ENCODE measurements around the gene AGBL5.

The AGBL5 gene, protein sequence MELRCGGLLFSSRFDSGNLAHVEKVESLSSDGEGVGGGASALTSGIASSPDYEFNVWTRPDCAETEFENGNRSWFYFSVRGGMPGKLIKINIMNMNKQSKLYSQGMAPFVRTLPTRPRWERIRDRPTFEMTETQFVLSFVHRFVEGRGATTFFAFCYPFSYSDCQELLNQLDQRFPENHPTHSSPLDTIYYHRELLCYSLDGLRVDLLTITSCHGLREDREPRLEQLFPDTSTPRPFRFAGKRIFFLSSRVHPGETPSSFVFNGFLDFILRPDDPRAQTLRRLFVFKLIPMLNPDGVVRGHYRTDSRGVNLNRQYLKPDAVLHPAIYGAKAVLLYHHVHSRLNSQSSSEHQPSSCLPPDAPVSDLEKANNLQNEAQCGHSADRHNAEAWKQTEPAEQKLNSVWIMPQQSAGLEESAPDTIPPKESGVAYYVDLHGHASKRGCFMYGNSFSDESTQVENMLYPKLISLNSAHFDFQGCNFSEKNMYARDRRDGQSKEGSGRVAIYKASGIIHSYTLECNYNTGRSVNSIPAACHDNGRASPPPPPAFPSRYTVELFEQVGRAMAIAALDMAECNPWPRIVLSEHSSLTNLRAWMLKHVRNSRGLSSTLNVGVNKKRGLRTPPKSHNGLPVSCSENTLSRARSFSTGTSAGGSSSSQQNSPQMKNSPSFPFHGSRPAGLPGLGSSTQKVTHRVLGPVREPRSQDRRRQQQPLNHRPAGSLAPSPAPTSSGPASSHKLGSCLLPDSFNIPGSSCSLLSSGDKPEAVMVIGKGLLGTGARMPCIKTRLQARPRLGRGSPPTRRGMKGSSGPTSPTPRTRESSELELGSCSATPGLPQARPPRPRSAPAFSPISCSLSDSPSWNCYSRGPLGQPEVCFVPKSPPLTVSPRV

DNA sequence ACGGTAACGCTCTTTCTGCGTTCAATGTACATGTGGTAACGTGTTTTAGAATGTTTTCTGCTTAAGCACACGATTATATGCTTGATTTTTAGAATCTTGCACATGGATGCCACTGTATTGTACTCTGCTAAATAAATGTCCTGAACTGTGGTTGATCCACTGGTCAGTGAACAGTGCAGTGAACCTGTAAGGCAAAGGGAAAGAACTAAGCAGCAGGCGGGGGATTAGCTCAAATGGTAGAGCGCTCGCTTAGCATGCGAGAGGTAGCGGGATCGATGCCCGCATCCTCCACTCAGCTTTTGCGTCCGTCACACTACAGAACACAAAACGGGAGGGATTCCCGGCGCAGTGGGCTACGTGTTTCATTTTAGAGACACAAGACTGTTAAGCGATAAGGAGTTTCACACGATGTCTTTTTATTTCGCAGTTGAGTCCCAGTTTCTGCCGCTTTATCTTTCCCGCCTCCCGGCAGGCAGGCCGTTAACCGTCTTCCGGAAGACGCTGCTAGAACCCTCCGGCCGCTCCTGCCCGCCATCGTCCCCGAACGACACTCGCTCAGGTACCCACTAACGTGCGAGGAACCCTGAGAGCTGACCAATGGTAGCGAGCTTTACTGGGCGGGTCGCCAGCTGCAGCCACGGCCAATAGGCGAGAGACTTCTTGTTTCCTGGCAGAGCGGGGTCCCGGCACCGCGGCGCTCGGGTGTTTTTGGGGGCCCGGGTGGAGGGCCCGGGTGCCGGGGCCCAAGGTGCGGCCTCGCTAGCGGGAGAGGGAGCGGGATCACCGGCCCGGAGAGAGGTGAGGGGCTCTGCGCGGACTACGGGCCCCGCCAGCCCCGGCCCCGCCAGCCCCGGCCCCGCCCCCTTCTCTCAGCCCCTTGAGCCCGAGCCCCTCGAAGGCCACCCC is at the start of gene AGBL5:
TSS of gene AGBL5 (plus strand) at position 673 of the 906 bp plus-strand sequence. CDS start 1,291 bp downstream, outside the sequence.
- peak within 1 kb of the TSS; percentile 65 to 92 (median 84) for H3K27ac ChIP-seq
- H3K4me3 ChIP-seq = peak within 1 kb of the TSS; percentile 65 to 96 (median 84)

DNA sequence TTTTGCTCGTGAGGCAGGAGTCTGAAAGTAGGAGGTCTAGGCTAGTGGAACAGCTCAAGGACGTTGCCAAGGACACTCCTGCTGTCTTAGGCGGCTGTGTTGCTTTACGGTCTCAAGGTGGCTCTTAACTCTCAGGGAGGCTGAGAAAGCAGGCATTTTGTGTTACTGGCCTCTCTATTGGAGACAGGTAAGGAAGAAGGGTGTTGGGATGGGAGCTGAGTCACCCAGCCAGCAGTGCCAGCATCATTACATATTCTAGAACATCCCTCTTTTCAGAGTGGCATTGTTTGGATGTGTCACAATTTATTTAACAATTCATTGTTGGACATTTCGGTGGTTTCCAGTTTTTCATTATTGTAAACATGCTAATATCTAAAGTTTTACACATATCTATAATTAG is 49.5 kb upstream of the AGBL5 start:
- Histone ChIP-seq H3K4me3 (no peak overlapping the region), H3K27ac (no peak overlapping the region)

DNA sequence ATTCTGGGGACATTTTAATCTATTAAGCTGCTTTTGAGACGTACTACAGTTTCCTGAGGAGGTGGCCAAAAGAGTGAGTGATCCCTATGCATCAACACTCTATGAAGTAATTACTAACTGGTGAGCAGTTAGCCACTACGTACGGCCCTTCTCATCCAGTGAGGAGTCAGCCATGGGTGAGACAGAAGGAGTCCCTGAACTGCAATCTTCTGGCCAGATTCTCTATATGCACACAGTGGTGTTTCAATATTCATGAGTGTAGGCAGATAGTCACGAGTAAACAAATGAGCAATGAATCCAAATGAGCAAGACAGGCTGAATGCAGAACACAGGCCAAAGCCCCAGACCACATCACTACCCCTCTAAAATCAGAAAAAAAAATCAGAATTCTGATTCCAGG is 48.5 kb upstream of the AGBL5 start:
- no peak overlapping the region for H3K27ac ChIP-seq

DNA sequence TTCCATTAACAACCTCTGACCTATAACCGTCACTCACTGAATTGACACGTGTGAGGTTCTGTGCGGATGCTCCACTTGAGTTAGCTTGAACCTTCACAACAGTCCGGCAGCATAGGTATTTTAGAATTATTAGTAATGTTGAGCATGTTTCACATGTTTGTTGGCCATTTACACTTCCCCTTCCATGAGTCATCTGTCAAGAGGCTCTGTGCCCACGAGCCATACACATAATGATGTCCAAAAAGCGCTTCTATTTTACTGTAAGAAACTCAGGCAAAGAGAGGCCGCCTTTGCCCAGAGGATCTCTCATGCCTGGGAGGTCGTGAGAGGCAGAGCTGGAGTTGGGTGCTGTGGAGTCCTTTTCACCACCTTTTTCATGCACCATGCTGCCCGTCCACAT is 47.6 kb upstream of the AGBL5 start:
- no peak overlapping the region for H3K4me3 ChIP-seq
- no peak overlapping the region for H3K27ac ChIP-seq

More for the DNA sequence above, 48.5 kb upstream of the AGBL5 start:
- no peak overlapping the region for H3K4me3 ChIP-seq

DNA sequence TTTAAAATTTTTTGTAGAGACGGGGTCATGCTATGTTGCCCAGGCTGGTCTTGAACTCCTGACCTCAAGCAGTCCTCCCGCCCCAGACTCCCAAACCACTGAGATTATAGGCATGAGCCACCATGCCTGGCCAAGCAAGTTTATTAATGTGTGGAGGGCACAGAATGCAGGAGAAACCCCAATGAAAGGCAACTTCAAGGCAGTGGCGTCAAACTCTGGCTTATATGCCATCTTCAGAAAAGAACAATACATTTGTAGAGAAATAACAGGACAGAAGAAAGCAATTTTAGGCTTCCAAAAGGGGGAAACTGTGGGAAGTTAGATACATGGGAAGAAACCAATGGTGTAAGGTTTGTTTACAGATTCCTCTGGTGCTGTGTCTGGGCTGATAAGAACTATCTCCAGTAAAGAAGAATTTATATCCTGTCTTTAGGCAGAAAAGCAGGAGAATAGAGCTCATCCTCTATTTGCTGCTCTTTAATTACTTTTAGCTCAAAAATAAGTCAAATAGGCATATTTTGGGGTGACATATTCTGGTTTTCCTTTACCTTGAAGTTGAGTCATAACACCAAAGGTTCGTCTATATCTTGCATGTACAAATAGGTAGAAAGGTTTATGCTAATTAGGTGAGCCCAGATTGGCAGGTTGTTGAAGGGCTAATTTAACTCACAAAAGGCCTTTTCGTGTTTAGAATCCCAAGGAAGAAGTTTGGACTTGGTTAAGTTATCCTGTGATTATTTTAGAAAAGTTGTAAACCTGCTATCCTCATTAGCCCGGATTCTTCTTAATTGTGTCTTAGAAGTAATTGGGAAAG is 44.7 kb upstream of the AGBL5 start:
- no peak overlapping the region for H3K4me3 ChIP-seq
- H3K27ac ChIP-seq = no peak overlapping the region

DNA sequence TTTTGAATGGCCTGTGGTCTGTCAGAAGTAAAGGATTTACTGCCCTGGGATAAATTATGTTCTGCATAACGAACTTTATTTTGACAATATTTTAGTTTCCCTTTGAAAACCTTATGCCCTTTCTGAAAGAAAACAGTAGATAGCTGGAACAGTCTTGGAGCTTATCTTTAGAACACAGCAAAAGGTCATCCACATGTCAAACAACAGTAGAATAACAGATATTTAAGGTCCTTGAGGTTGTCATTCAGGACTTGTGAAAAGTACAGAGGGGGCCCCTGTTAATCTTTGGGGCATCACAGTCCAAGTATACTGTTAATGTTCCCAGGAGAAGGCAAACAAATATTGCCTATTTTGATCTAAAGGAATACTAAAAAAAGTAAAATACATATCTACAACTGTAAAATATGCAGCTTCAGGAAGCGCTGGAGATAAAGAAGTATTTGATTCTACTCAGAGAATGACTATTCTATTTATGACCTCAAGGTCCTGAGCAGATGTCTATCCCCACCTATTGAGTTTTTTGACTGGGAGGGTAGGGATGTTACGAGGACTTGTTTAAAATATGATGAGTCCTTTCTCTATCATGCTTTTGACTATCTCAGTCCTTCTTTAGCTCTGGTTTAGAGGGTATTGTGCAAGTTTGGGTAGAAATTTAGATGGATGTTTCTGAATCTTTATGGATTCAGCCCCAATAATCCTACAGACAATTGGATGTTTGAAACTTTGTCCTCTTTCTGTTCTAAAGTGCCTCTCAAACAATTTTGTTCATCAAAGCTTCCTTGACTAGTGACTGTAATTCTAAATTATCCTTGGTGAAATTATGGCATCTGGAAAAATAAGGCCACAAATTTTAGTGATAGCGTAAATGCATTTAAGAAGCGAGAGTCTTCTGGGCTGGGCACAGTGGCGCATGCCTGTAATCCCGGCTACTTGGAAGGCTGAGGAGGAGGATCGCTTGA is 43.8 kb upstream of the AGBL5 start:
- H3K27ac ChIP-seq = no peak overlapping the region
- H3K4me3 ChIP-seq = no peak overlapping the region

DNA sequence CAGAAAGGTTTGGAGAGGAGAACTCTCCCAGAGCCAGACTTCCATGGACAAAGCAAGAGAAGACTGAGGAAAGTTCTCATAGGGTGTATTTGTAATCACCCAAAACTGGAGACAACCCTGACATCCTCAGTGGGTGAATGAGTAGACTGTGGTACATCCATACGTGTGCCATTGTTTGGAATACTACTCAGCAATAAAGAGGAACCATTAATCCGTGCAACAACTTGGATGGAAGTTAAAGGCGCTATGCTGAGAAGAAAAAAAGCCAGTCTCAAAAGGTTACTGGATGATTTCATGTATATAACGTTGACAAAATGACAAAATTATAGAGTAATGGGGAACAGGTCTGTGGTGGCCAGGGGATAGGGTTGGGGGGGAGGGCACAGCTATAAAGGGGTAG is 42.8 kb upstream of the AGBL5 start:
- H3K4me3 ChIP-seq = no peak overlapping the region
- no peak overlapping the region for H3K27ac ChIP-seq

DNA sequence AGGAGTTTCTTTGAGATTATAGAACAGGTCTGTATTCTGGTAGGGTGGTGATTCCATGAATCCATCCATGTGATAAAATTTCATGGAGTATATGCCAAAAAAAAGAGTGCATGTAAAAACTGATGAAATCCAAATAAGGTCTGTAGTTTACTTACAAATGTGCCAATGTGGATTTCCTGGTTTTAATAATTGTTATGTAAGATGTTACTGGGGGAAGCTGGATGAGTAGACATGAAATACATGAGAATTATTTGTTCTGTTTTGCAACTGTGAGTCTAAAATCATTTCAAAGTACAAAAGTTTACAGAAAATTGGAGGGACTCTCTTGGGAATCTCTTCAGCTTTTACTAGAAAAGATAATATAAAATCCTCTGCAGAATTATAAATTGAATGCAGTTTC is 42.4 kb upstream of the AGBL5 start:
- no peak overlapping the region for H3K27ac ChIP-seq

DNA sequence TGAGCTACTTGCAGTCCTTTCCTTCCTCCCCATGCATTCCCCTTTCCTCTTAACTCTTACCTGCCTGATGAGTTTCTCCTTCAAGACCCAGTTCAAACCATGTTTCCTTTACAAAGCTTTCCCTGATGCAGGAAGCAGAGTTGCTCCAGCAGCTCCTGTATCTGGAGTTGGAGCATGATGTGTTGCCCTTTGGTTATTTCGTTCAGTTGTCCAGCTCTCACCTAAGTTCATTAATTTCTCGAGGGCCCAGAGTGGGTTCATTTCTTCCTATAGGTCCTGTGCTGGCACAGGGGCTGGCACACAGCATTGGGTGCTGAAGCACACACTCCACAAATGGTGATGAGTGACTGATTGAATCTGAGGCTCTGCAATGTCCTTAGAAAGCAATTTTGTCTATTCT is 41.8 kb upstream of the AGBL5 start:
- H3K27ac ChIP-seq = no peak overlapping the region
- H3K4me3 ChIP-seq = no peak overlapping the region

More for the DNA sequence above, 42.4 kb upstream of the AGBL5 start:
- no peak overlapping the region for H3K4me3 ChIP-seq

DNA sequence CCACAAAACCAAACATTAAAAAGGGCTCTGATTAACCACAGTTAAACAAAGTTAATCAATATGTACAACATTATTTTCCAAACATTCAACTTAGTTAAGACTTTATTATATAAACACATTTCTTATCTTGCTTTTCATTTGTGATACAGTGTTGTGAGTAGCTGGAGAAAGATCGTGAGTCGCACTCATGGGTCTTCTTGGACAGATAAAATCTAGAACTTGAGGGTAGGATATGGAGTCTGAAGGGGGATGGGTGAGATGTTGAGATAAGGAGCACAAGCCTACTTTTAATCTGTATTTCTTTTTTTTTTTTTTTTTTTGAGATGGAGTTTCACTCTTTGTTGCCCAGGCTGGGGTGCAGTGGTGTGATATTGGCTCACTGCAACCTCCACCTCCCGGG is 41.3 kb upstream of the AGBL5 start:
- no peak overlapping the region for H3K4me3 ChIP-seq
- H3K27ac ChIP-seq = no peak overlapping the region

DNA sequence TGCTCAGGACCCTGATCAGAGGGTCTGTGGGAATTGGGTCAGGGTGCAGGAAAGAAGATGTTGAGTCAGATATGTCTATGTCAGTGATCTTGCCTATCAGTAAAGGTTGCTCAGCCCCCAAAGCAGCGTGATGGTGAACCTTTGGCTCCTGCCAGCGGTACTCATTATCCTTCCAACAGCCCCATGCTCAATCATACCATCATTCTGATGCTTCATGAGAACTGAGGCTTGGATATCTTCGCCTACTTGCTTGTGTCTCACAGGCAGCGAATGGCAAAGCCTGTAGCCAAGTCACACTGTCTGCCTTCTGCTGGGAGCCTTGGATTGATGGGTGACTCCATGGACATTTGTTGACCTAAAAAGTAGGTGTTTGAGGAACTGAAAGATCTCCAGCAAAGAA is 37.7 kb upstream of the AGBL5 start:
- Histone ChIP-seq H3K27ac (no peak overlapping the region), H3K4me3 (no peak overlapping the region)

DNA sequence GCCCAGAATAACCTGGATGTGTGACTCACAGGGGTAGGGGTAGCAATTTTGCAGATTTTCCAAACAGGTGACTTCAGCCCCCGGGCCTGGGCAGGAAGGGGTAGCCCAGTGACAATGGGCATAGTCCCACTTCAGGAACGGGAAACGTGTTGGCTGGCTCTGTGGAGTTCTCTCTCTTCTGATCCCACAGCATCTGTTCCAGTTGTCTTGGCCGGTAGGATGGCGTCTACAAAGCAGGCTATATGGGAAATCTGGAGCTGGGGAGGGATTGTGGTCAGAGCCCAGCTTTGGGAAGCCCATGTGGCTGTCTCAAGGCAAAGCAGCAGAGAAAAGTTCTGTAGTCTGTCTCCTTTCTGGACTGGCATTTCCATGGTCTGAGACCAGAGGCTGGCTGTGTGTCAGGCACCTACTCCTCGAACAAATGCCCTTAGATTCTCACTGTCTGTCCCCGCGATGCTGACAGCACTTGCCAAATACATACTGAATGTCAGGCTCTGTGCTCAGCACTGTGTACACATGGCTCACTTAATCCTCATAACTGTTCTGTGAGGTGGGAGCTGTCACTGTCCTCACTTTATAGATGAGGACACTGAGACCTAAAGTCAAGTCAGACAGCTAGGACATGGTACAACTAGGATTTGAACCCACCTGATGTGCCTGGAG is 36.6 kb upstream of the AGBL5 start:
- H3K4me3 ChIP-seq = no peak overlapping the region
- no peak overlapping the region for H3K27ac ChIP-seq

DNA sequence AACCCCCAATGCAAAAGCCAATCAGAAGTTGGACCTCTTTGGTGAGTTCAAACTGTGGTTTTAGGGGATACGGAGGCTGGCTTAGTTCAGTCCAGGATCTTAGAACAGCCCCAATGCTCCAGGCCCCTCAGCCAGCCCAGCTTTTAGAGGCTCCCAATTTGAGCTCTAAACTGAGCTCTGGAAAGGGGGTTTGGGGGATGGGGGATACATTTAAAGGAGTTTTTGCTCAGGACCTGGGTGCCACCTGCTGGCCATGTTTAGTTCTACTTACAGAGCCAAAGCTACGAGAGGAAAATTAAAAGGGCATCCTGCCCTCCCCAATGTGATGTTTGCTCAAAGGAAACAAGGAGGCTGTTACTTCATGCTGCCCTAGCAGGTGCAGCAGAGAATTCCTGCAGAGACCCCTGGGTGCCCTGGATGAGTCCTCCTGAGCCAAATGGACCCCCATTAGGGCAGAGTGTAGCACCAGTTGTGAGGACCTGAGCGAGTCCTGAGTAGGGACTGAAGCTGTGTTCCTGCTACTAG is 34.6 kb upstream of the AGBL5 start:
- Histone ChIP-seq H3K27ac (no peak overlapping the region), H3K4me3 (no peak overlapping the region)

DNA sequence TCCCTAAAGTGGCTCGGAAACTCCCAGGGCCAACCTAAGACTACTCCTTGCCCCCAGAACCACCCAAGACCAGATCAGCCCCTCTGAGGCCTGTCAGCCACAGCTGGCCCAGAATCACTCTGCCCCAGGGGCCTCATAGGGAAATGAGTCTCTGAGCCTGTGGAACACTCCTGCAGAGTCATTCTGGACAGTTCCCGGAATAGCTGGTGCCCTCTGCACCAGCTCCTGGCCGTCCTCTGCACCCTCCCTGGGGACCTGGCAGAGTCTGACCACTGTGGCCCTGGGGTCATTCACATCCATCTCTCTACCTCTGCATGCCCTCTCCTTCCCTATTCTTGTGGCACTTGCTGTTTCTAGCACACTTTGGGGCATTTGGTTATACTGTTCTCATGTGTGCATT is 33.3 kb upstream of the AGBL5 start:
- Histone ChIP-seq H3K27ac (no peak overlapping the region), H3K4me3 (no peak overlapping the region)

DNA sequence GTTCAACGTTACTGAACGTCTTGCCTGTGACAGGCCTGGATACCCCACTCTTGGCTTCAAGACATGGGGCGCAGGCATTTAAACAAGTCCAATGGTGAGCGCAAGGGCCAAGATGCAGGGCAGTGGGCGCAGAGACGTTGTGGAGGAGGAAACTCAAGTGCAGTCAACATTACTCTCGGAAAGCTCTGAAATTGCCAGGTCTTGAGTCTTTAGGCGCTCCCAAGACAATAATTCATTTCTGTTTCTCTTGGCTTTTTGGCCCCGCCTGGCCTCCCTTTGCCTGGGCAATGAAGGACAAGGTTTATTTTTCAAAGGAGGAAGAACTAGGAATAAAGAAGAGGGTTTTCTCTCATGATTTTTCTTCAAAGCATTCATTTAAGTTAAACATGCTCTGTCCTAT is 32.0 kb upstream of the AGBL5 start:
- Histone ChIP-seq H3K4me3 (no peak overlapping the region), H3K27ac (peak overlapping the region in 1 of 21 experiments; percentile 54)

DNA sequence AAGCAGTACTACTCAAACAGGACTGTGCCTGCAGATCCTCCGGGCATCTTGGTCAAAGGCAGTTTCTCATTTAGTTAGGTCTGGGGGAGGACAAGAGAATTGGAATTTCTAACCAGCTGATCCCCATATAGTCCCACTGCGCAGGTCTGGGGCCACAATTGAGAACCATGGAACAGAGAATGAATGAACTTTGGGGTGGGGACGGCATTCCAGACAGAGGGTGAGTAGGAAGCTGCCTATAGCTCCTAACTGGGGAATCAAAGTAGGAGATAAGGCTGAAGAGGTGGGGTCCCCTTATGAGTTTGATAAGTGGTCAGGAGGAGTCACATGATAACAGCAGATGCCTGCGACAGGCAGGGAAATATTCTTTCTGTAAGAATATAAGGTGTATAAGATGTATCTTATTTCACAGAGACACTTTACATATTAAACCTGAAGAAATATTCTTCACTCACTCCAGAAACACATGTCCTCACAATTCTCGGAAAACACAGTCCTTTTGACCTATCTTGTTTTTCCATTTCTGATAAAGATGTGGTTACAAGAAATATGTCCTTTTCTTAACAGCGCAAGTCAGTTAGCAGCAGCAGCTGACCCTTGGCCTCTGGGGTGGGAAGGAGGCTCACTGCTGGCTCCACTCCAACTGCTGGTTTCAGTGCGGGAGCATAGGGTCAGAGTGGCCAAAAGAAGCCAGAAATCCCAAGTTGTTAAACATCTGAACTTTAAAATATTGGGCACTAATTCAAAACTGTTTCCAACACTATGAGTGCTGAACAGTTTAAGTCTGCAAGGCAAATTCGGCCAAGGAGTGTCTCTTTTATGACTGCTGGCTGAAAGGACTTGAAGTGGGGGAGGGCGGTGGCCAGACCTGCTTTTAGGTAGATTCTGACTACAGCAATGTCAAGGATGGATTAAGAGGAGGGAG is 31.3 kb upstream of the AGBL5 start:
- peak overlapping the region in 2 of 21 experiments; percentile 21 to 54 for H3K27ac ChIP-seq

More for the DNA sequence above, 31.3 kb upstream of the AGBL5 start:
- no peak overlapping the region for H3K4me3 ChIP-seq

All from skin epidermis (tissue), 12 donors.